IMR-90 (cell line): ENCODE measurements around the gene KDM2B. TPM values are rescaled to one million over a fixed set of nuclear protein-coding genes. Genes with fewer than 3 reads are reported as not detected.

Experiments
- ATAC-seq: fragments of 200-7000 bp; cut with Tn5 transposase; 2 replicates; pipeline ENCODE4 v1.9.1; 2020; ENCODE audit warnings: low read depth, mild to moderate bottlenecking, moderate library complexity
- BruUV-seq: library from RNA; stranded (reverse); fragments of 400-500 nt; replicated peaks from 2 replicates; lab custom pipeline; 2021; lab: Mats Ljungman, UMichigan
- CTCF ChIA-PET: fragments of 300-600 bp; formaldehyde crosslinking; extraction: SDS; loops from one replicate; lab custom pipeline; 2021; ENCODE audit warnings: antibody characterized with exemption; lab: Yijun Ruan, JAX
- POLR2A ChIA-PET: fragments of 300-600 bp; sonication (Branson Sonifier 250); formaldehyde crosslinking; loops from one replicate; lab custom pipeline; 2022; ENCODE audit warnings: antibody characterized with exemption; ENCODE audit not compliant: unreplicated experiment; lab: Charles Lee
- DNase-seq: peaks from one replicate; pipeline ENCODE4 v3.0.0; 2013
- H2AFZ ChIP-seq: replicated peaks from 2 replicates; pipeline ENCODE3; 2013; ENCODE audit warnings: low read length, mild to moderate bottlenecking; ENCODE audit not compliant: poor library complexity
- H2AK5ac ChIP-seq: 2 replicates; pipeline ENCODE4 v1.6.1; 2013; ENCODE audit warnings: low read depth, low read length, inconsistent platforms
- H2AK9ac ChIP-seq: replicated peaks from 2 replicates; pipeline ENCODE3; 2013; ENCODE audit warnings: mild to moderate bottlenecking, low read depth, low read length, moderate library complexity; ENCODE audit not compliant: poor library complexity
- H2BK120ac ChIP-seq: 2 replicates; pipeline ENCODE4 v1.6.1; 2013; ENCODE audit warnings: low read depth, low read length, inconsistent platforms
- H2BK15ac ChIP-seq: 3 replicates; pipeline ENCODE4 v1.6.1; 2013; ENCODE audit warnings: low read depth, low read length, inconsistent platforms
- H2BK20ac ChIP-seq: 2 replicates; pipeline ENCODE4 v1.6.1; 2013; ENCODE audit warnings: low read depth, mild to moderate bottlenecking, inconsistent platforms, low read length, moderate library complexity
- H2BK5ac ChIP-seq: 2 replicates; pipeline ENCODE4 v1.6.1; 2013; ENCODE audit warnings: mild to moderate bottlenecking, low read depth, low read length, inconsistent platforms; ENCODE audit not compliant: poor library complexity, severe bottlenecking
- H3K14ac ChIP-seq: replicated peaks from 2 replicates; pipeline ENCODE4 v1.6.1; 2013; ENCODE audit warnings: low read depth, low read length, inconsistent platforms
- H3K18ac ChIP-seq: 2 replicates; pipeline ENCODE4 v1.6.1; 2013; ENCODE audit warnings: low read depth, low read length, control low read depth
- H3K23ac ChIP-seq: 2 replicates; pipeline ENCODE4 v1.6.1; 2013; ENCODE audit warnings: low read depth, low read length, inconsistent platforms
- H3K27ac ChIP-seq: 2 replicates; pipeline ENCODE4 v1.5.1; 2013; ENCODE audit warnings: mild to moderate bottlenecking, control low read depth, low read length; ENCODE audit not compliant: insufficient read depth
- H3K27me3 ChIP-seq: 2 replicates; pipeline ENCODE4 v1.6.1; 2013; ENCODE audit warnings: low read length; ENCODE audit not compliant: control insufficient read depth, insufficient read depth
- H3K36me3 ChIP-seq: 2 replicates; pipeline ENCODE4 v1.6.1; 2013; ENCODE audit warnings: low read length, mixed read lengths; ENCODE audit not compliant: control insufficient read depth, insufficient read depth
- H3K4ac ChIP-seq: 2 replicates; pipeline ENCODE4 v1.6.1; 2013; ENCODE audit warnings: low read depth, low read length, inconsistent platforms
- H3K4me1 ChIP-seq: 2 replicates; pipeline ENCODE4 v1.6.1; 2013; ENCODE audit warnings: low read length, mixed read lengths; ENCODE audit not compliant: control insufficient read depth, insufficient read depth
- H3K4me2 ChIP-seq: 2 replicates; pipeline ENCODE4 v1.6.1; 2013; ENCODE audit warnings: low read depth, mild to moderate bottlenecking, control low read depth, low read length, moderate library complexity
- H3K4me3 ChIP-seq: 2 replicates; pipeline ENCODE4 v1.5.1; 2013; ENCODE audit warnings: low read depth, mild to moderate bottlenecking, control low read depth, low read length, moderate library complexity; ENCODE audit not compliant: insufficient read depth
- H3K56ac ChIP-seq: 2 replicates; pipeline ENCODE4 v1.6.1; 2013; ENCODE audit warnings: low read length, inconsistent platforms; ENCODE audit not compliant: insufficient read depth; ENCODE audit errors: extremely low read depth
- H3K79me1 ChIP-seq, 2 experiments: 2 replicates each; pipeline ENCODE4 v1.6.1; 2013; ENCODE audit warnings: low read length in 2 of 2, inconsistent platforms in 1 of 2, low read depth in 1 of 2
- H3K9ac ChIP-seq: 2 replicates; pipeline ENCODE4 v1.6.1; 2013; ENCODE audit warnings: low read depth, low read length, control low read depth
- H3K9me1 ChIP-seq: 2 replicates; pipeline ENCODE4 v1.6.1; 2013; ENCODE audit warnings: low read length, inconsistent platforms; ENCODE audit not compliant: insufficient read depth
- H3K9me3 ChIP-seq: 2 replicates; pipeline ENCODE4 v1.6.1; 2013; ENCODE audit warnings: low read length; ENCODE audit not compliant: control insufficient read depth, insufficient read depth
- H4K20me1 ChIP-seq: 2 replicates; pipeline ENCODE4 v1.6.1; 2013; ENCODE audit warnings: low read length, inconsistent platforms; ENCODE audit not compliant: insufficient read depth
- H4K5ac ChIP-seq: 2 replicates; pipeline ENCODE4 v1.6.1; 2013; ENCODE audit warnings: mild to moderate bottlenecking, low read depth, low read length, control low read depth
- H4K8ac ChIP-seq, 2 experiments: 2 replicates each; pipeline ENCODE4 v1.6.1; 2013; ENCODE audit warnings: low read depth in 2 of 2, low read length in 2 of 2, control low read depth in 1 of 2, inconsistent platforms in 1 of 2
- H4K91ac ChIP-seq: 2 replicates; pipeline ENCODE4 v1.6.1; 2013; ENCODE audit warnings: low read depth, low read length, inconsistent platforms; ENCODE audit not compliant: insufficient read depth
- CEBPB ChIP-seq: IDR thresholded peaks from 2 replicates; pipeline ENCODE4 v1.6.1; 2012; ENCODE audit warnings: low read depth, low read length, improper control_type of control experiment
- CHD1 ChIP-seq: IDR thresholded peaks from 2 replicates; pipeline ENCODE4 v1.6.1; 2012; ENCODE audit warnings: low read depth, low read length, improper control_type of control experiment
- FOS ChIP-seq: fragments of 150-350 bp; IDR thresholded peaks from 2 replicates; pipeline ENCODE4 v1.6.1; 2016; ENCODE audit warnings: low read depth, low read length
- MAFK ChIP-seq: IDR thresholded peaks from 2 replicates; pipeline ENCODE4 v1.6.1; 2012; ENCODE audit warnings: low read depth, low read length, improper control_type of control experiment
- MAZ ChIP-seq: IDR thresholded peaks from 2 replicates; pipeline ENCODE4 v1.6.1; 2012; ENCODE audit warnings: low read depth, mild to moderate bottlenecking, low read length, improper control_type of control experiment, moderate library complexity, borderline replicate concordance
- MXI1 ChIP-seq: IDR thresholded peaks from 2 replicates; pipeline ENCODE4 v1.6.1; 2012; ENCODE audit warnings: low read depth, mild to moderate bottlenecking, low read length, moderate library complexity, borderline replicate concordance
- NFE2L2 ChIP-seq: fragments of 150-350 bp; IDR thresholded peaks from 2 replicates; pipeline ENCODE4 v1.6.1; 2016; ENCODE audit warnings: low read depth, mild to moderate bottlenecking, low read length
- POLR2A ChIP-seq: IDR thresholded peaks from 2 replicates; pipeline ENCODE4 v1.6.1; 2012; ENCODE audit warnings: mild to moderate bottlenecking, low read depth, low read length
- RAD21 ChIP-seq: IDR thresholded peaks from 2 replicates; pipeline ENCODE4 v1.6.1; 2012; ENCODE audit warnings: low read length, improper control_type of control experiment
- RCOR1 ChIP-seq: IDR thresholded peaks from 2 replicates; pipeline ENCODE4 v1.6.1; 2012; ENCODE audit warnings: mild to moderate bottlenecking, low read length, improper control_type of control experiment; ENCODE audit not compliant: insufficient replicate concordance
- RFX5 ChIP-seq: IDR thresholded peaks from 2 replicates; pipeline ENCODE4 v1.8.0; 2012; ENCODE audit warnings: low read depth, mild to moderate bottlenecking, low read length, moderate library complexity
- SMC3 ChIP-seq: fragments of 150-350 bp; IDR thresholded peaks from 2 replicates; pipeline ENCODE4 v1.6.1; 2016; ENCODE audit warnings: low read depth, mild to moderate bottlenecking, antibody characterized with exemption, low read length, moderate library complexity
- WGBS, 2 experiments: methylation state at CpG; one replicate each; pipeline versions ENCODE4 v1.1.5 to v1.1.7; 2013; ENCODE audit warnings: missing lambda C conversion rate in 2 of 2; ENCODE audit not compliant: insufficient read length in 1 of 2; ENCODE audit errors: extremely low coverage in 2 of 2; 5-methylcytosine and 5-hydroxymethylcytosine counted together
- dilution Hi-C: fragments of 300-500 bp; cut with HindIII; formaldehyde crosslinking; loops from one replicate; pipeline ENCODE4 v1.14.3; 2018; ENCODE audit warnings: low sequenced_read_pairs; ENCODE audit not compliant: unreplicated experiment
- in situ Hi-C: fragments of 300-500 bp; cut with MboI; formaldehyde crosslinking; loops from 3 replicates; pipeline ENCODE4 v1.14.3; 2019; ENCODE audit warnings: low sequenced_read_pairs, inconsistent platforms, mixed read lengths
- intact Hi-C: fragments of 100-400 bp; cut with micrococcal nuclease; formaldehyde crosslinking; loops from 2 replicates; pipeline ENCODE4 v1.10.0; 2022
- polyA plus RNA-seq, 3 experiments: library from polyadenylated mRNA; depleted of rRNA; stranded (reverse); fragments of >200 nt; gene quantifications; 2 replicates each; pipeline ENCODE4 v1.2.3, GENCODE V29; 2012; ENCODE audit warnings: low replicate concordance in 1 of 3
- total RNA-seq: library from RNA; depleted of rRNA; stranded (reverse); fragments of >200 nt; gene quantifications from 2 replicates; pipeline ENCODE4 v1.2.3, GENCODE V29; 2012
- TF ChIP-seq, protein P1 (sequence below): fragments of 150-350 bp; IDR thresholded peaks from 2 replicates; pipeline ENCODE4 v1.6.1; 2016; ENCODE audit warnings: low read depth, mild to moderate bottlenecking, low read length, moderate library complexity, borderline replicate concordance
- TF ChIP-seq, protein P2 (sequence below): fragments of 150-350 bp; IDR thresholded peaks from 2 replicates; pipeline ENCODE4 v1.6.1; 2017; ENCODE audit warnings: mild to moderate bottlenecking, antibody characterized with exemption, low read length, low read depth
- TF ChIP-seq, protein P3 (sequence below): conservative IDR thresholded peaks from 2 replicates; pipeline ENCODE4 v1.5.1; 2012; ENCODE audit warnings: mild to moderate bottlenecking, low read depth, low read length, improper control_type of control experiment

KDM2B gene
- total and polyA plus RNA-seq, 2 of the 4 experiments (the other 2 are of a cell fraction), result 22.6 to 24.2 TPM

DNA sequence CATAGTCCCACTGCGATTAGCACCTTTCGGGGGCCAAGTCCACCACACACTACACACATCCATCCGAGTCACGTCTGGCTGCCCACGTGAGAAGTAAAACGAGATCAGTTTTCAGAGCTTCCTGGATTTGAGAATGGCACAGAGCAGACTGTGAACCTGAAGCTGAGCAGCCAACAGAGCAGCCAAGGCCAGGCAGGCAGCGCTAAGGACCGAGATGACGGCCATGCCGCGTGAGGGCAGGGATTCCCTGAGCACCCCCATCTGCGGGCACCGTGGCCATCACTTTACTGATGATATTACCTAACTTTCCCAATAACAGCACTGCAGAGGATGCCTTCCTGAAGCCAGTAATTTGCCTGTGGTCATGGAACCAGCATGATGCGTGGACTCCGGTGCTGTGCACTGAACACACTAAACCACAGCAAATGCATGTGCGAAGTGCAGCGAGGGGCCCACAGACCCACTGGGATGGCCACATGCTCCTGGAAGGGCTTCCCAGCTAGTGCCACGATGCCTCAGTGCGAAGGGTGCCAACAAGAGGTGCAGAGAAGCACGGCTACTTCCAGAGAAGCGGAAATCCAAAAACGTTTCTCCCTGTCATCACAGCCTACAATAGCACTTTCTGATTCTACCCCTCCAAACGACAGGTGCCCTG is 124.9 kb downstream of the KDM2B start:
- no peak overlapping the region for H2AK5ac ChIP-seq
- in situ Hi-C loops (no loop called here), intact Hi-C loops (no loop called here), dilution Hi-C loops (no loop called here)
- H3K79me1 ChIP-seq, result peaks cover 43 to 65% of the 10 kb centered on the region in 2 experiments
- H3K56ac ChIP-seq, result no peak overlapping the region
- no peak overlapping the region for H2BK5ac ChIP-seq
- H3K14ac ChIP-seq, result no peak overlapping the region
- H4K5ac ChIP-seq, result no peak overlapping the region
- no peaks in the 10 kb centered on the region for H3K27me3 ChIP-seq
- no peak overlapping the region for H3K9ac ChIP-seq
- no TSS peak for BruUV-seq
- H4K91ac ChIP-seq, result no peak overlapping the region
- H2AFZ ChIP-seq, result no peak overlapping the region
- ChIA-PET POLR2A (interaction anchor here (0.6 kb wide), 1 partner anchor 104 kb away, joined by 4 read pairs; no protein-coding TSS in a partner anchor), CTCF (no interaction called here)
- H3K9me1 ChIP-seq, result peaks cover 15% of the 10 kb centered on the region
- H2AK9ac ChIP-seq, result no peak overlapping the region
- no peak overlapping the region for H3K4me3 ChIP-seq
- H3K36me3 ChIP-seq, result peaks cover 7% of the 10 kb centered on the region
- H3K18ac ChIP-seq, result no peak overlapping the region
- WGBS, 2 experiments, result 90% methylated on average over 20 of the region's 23 CpGs; no CpG with 5 or more reads in 1 of the 2 experiments
- H3K4me2 ChIP-seq, result no peak overlapping the region
- H2BK20ac ChIP-seq, result no peak overlapping the region
- no peak overlapping the region for H3K23ac ChIP-seq
- no peak overlapping the region for H4K8ac ChIP-seq
- TF ChIP-seq MAFK (no peak), CEBPB (no peak), NFE2L2 (no peak), RFX5 (no peak), MAZ (no peak), RAD21 (no peak), POLR2A (no peak), CHD1 (no peak), SMC3 (no peak), RCOR1 (no peak), MXI1 (no peak), FOS (no peak)
- TF ChIP-seq, protein P1, sequence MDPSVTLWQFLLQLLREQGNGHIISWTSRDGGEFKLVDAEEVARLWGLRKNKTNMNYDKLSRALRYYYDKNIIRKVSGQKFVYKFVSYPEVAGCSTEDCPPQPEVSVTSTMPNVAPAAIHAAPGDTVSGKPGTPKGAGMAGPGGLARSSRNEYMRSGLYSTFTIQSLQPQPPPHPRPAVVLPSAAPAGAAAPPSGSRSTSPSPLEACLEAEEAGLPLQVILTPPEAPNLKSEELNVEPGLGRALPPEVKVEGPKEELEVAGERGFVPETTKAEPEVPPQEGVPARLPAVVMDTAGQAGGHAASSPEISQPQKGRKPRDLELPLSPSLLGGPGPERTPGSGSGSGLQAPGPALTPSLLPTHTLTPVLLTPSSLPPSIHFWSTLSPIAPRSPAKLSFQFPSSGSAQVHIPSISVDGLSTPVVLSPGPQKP, result no peak
- TF ChIP-seq, protein P2, sequence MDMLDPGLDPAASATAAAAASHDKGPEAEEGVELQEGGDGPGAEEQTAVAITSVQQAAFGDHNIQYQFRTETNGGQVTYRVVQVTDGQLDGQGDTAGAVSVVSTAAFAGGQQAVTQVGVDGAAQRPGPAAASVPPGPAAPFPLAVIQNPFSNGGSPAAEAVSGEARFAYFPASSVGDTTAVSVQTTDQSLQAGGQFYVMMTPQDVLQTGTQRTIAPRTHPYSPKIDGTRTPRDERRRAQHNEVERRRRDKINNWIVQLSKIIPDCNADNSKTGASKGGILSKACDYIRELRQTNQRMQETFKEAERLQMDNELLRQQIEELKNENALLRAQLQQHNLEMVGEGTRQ, result no peak
- TF ChIP-seq, protein P3, sequence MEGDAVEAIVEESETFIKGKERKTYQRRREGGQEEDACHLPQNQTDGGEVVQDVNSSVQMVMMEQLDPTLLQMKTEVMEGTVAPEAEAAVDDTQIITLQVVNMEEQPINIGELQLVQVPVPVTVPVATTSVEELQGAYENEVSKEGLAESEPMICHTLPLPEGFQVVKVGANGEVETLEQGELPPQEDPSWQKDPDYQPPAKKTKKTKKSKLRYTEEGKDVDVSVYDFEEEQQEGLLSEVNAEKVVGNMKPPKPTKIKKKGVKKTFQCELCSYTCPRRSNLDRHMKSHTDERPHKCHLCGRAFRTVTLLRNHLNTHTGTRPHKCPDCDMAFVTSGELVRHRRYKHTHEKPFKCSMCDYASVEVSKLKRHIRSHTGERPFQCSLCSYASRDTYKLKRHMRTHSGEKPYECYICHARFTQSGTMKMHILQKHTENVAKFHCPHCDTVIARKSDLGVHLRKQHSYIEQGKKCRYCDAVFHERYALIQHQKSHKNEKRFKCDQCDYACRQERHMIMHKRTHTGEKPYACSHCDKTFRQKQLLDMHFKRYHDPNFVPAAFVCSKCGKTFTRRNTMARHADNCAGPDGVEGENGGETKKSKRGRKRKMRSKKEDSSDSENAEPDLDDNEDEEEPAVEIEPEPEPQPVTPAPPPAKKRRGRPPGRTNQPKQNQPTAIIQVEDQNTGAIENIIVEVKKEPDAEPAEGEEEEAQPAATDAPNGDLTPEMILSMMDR, result no peak
- peaks cover 48% of the 10 kb centered on the region for H4K20me1 ChIP-seq
- DNase-seq (no peak), ATAC-seq (no peak)
- H3K4ac ChIP-seq, result no peak overlapping the region
- H3K9me3 ChIP-seq, result no peaks in the 10 kb centered on the region
- no peaks in the 10 kb centered on the region for H3K4me1 ChIP-seq
- H2BK15ac ChIP-seq, result no peak overlapping the region
- no peak overlapping the region for H2BK120ac ChIP-seq
- H3K27ac ChIP-seq, result no peak overlapping the region
